Endodermal cell (in vitro differentiated cells): ENCODE measurements around the gene TRMT44. TPM values are rescaled to one million over a fixed set of nuclear protein-coding genes. Genes with fewer than 3 reads are reported as not detected.

Source experiments
- DNase-seq: peaks from one replicate; pipeline ENCODE4 v3.0.0-alpha.2; 2017
- H3K27ac ChIP-seq: 2 replicates; pipeline ENCODE4 v1.5.1; 2013; ENCODE audit warnings: mild to moderate bottlenecking, low read depth, low read length, moderate library complexity
- H3K27me3 ChIP-seq: 2 replicates; pipeline ENCODE4 v1.6.1; 2013; ENCODE audit warnings: mild to moderate bottlenecking, low read length, moderate library complexity; ENCODE audit not compliant: insufficient read depth, control insufficient read depth, poor library complexity, severe bottlenecking
- H3K36me3 ChIP-seq: 2 replicates; pipeline ENCODE4 v1.7.0; 2013; ENCODE audit warnings: mild to moderate bottlenecking, low read length, moderate library complexity; ENCODE audit not compliant: control insufficient read depth, insufficient read depth
- H3K4me1 ChIP-seq: one replicate; pipeline ENCODE4 v1.7.0; 2013; ENCODE audit warnings: low read length; ENCODE audit not compliant: control insufficient read depth, insufficient read depth
- H3K4me3 ChIP-seq: 2 replicates; pipeline ENCODE4 v1.5.1; 2013; ENCODE audit warnings: mild to moderate bottlenecking, low read length, moderate library complexity
- H3K9ac ChIP-seq: 2 replicates; pipeline ENCODE4 v1.6.1; 2013; ENCODE audit warnings: mild to moderate bottlenecking, low read length, moderate library complexity; ENCODE audit not compliant: poor library complexity, severe bottlenecking; ENCODE audit errors: extremely low read depth
- H3K9me3 ChIP-seq: 2 replicates; pipeline ENCODE4 v1.6.1; 2013; ENCODE audit warnings: mild to moderate bottlenecking, low read length, moderate library complexity; ENCODE audit not compliant: control insufficient read depth
- H3K27ac Mint-ChIP-seq: 2 replicates; pipeline ENCODE4 v1.8.0; 2020; ENCODE audit warnings: mixed read lengths
- H3K27me3 Mint-ChIP-seq: 2 replicates; pipeline ENCODE4 v1.8.0; 2021; ENCODE audit warnings: mild to moderate bottlenecking, mixed read lengths; ENCODE audit not compliant: insufficient read depth
- H3K36me3 Mint-ChIP-seq: 2 replicates; pipeline ENCODE4 v1.8.0; 2020; ENCODE audit warnings: low read depth, mixed read lengths
- H3K4me1 Mint-ChIP-seq: 2 replicates; pipeline ENCODE4 v1.8.0; 2020; ENCODE audit warnings: mixed read lengths
- H3K4me3 Mint-ChIP-seq: 2 replicates; pipeline ENCODE4 v1.8.0; 2020; ENCODE audit warnings: mild to moderate bottlenecking, moderate library complexity, mixed read lengths
- H3K9me3 Mint-ChIP-seq: 2 replicates; pipeline ENCODE4 v1.8.0; 2020; ENCODE audit warnings: mild to moderate bottlenecking, mixed read lengths
- CTCF ChIP-seq: fragments of 200-600 bp; sonication (generic); conservative IDR thresholded peaks from 2 replicates; pipeline ENCODE4 v1.5.0; 2021; ENCODE audit warnings: antibody characterized with exemption, mild to moderate bottlenecking
- whole genome bisulfite sequencing, 2 experiments: methylation state at CpG; one replicate each; pipeline versions ENCODE4 v1.1.5 to v1.1.7; 2013; ENCODE audit warnings: missing lambda C conversion rate in 2 of 2, mixed read lengths in 1 of 2; ENCODE audit not compliant: insufficient coverage in 1 of 2, insufficient read length in 1 of 2; 5-methylcytosine and 5-hydroxymethylcytosine counted together
- total RNA-seq, 2 donors: library from RNA; stranded (reverse); fragmentation: NEBNext Ultra II Directional in 1 of 2; extraction: Animal tissue kit (Norgen Biotek cat#: 25700) in 1 of 2; gene quantifications; 2 replicates in 1 of 2; 3 replicates in 1 of 2; pipeline ENCODE4 v1.2.1, GENCODE V29; 2021

TRMT44 gene
- total RNA-seq, 2 donors from 2014 or later: 45.9 to 114 TPM

GRCh38 chr4:8506373-8507195 lies 66.0 kb downstream of the TRMT44 start:
- Mint-ChIP-seq H3K4me3 (no peak overlapping the region), H3K27ac (peak overlapping the region; percentile 48), H3K9me3 (peaks cover 1% of the 10 kb centered on the region), H3K27me3 (no peaks in the 10 kb centered on the region), H3K4me1 (peaks cover 22% of the 10 kb centered on the region), H3K36me3 (no peaks in the 10 kb centered on the region)
- Histone ChIP-seq H3K36me3 (no peaks in the 10 kb centered on the region), H3K9me3 (peaks cover 5% of the 10 kb centered on the region), H3K27ac (no peak overlapping the region), H3K27me3 (no peaks in the 10 kb centered on the region), H3K9ac (no peak overlapping the region), H3K4me1 (peaks cover 5% of the 10 kb centered on the region), H3K4me3 (no peak overlapping the region)
- peak; percentile 88 for DNase-seq
- 49 to 72% methylated on average over 11 to 21 of the region's 21 CpGs for WGBS, 2 experiments
- TF ChIP-seq CTCF: no peak

GRCh38 chr4:8507196-8507570 lies 66.6 kb downstream of the TRMT44 start:
- H3K9ac ChIP-seq: no peak overlapping the region
- no peak for TF ChIP-seq CTCF

GRCh38 chr4:8507624-8508023 lies 67.0 kb downstream of the TRMT44 start:
- Histone ChIP-seq H3K9ac (no peak overlapping the region), H3K27me3 (no peaks in the 10 kb centered on the region), H3K4me3 (no peak overlapping the region), H3K27ac (no peak overlapping the region), H3K9me3 (peaks cover 2% of the 10 kb centered on the region), H3K36me3 (no peaks in the 10 kb centered on the region), H3K4me1 (peaks cover 5% of the 10 kb centered on the region)
- no peak for DNase-seq
- Mint-ChIP-seq H3K27ac (peak overlapping the region; percentile 48), H3K4me1 (peaks cover 22% of the 10 kb centered on the region), H3K27me3 (no peaks in the 10 kb centered on the region), H3K4me3 (no peak overlapping the region), H3K36me3 (no peaks in the 10 kb centered on the region), H3K9me3 (peaks cover 3% of the 10 kb centered on the region)
- 95 to 97% methylated on average over 4 to 9 of the region's 9 CpGs for WGBS, 2 experiments
- no peak for TF ChIP-seq CTCF

More at GRCh38 chr4:8507196-8507570, 66.6 kb downstream of the TRMT44 start:
- Mint-ChIP-seq H3K4me3 (no peak overlapping the region), H3K4me1 (peaks cover 22% of the 10 kb centered on the region), H3K27ac (peak overlapping the region; percentile 48), H3K36me3 (no peaks in the 10 kb centered on the region), H3K27me3 (no peaks in the 10 kb centered on the region), H3K9me3 (no peaks in the 10 kb centered on the region)
- Histone ChIP-seq H3K9me3 (peaks cover 3% of the 10 kb centered on the region), H3K4me1 (peaks cover 5% of the 10 kb centered on the region), H3K36me3 (no peaks in the 10 kb centered on the region), H3K27ac (no peak overlapping the region), H3K4me3 (no peak overlapping the region), H3K27me3 (no peaks in the 10 kb centered on the region)
- WGBS, 2 experiments: 83 to 84% methylated on average over 10 to 13 of the region's 13 CpGs
- no peak for DNase-seq
